Amygdala (tissue), 56 donors: ENCODE results near the gene KLF13.

Source experiments
- DNase-seq, 56 donors: peaks; one replicate each; lab custom pipeline; 2025; lab: John Stamatoyannopoulos, UW

The KLF13 gene

GRCh38 chr15:31392761-31393401, 66.2 kb downstream of the KLF13 start:
- DNase-seq = no peak

DNA sequence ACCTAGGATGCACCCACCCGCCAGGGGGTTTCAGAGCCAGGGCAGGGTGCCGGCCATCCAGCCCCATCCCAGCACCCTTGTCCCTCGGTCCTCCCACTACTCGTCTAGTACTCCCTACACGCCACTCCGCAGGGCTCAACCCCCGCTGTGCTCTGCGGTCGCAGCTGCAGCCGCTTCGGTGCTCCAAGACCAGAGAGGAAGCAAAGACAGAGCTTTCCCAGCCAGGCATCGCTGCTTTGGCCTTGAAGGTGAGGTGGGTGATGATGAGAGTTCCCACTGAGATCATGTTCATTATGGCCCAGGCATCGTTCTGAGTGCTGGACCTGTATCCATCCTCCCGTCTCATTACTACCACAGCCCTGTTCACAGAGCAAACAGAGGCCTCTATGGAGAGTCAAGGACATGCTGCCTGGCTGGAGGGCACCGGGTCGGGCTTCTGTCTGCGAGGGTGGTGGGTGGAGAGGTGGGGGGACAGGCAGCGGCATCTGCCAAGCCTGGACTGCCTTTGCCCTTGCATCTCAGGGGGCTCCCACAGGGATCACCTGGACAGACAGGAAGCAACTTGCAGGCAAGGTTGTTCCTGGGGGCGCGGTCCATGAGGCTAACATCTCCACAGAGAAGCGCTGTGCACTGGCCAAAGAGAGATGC, 66.9 kb downstream of the KLF13 start:
- no peak for DNase-seq

GRCh38 chr15:31396881-31397560, 70.4 kb downstream of the KLF13 start:
- DNase-seq = peak in 17 of 56 donors; percentile 19 to 72 (median 33)

GRCh38 chr15:31397851-31398661, 71.4 kb downstream of the KLF13 start:
- no peak for DNase-seq

DNA sequence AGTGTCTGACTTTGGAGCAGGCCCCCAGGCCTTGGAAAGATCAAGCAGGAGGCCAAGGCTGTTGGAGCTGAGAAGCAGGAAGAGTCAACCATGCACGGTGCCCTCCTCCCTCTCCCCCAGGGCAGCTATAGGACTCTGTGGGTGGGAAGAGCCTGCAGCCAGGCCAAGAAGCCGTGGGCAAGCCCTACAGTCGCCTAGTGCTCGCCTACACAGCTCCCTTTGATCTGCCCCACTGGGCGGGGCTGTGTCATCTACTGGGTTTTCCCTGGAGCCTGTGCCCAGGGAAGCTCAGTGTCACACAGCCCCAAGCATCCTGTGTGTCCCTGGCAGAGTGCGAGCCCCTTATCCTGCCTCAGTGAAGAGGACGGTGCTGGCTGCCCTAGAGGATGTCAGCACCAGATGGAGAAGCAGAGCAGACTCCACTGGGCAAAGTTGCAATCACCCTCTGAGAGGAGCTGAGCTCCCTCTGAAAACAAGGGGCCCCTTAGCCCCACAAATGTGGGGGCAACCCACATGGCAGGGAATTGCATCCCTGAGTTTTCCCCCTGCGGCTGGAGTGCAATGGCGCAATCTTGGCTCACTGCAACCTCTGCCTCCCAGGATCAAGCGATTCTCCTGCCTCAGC, 72.2 kb downstream of the KLF13 start:
- no peak for DNase-seq

GRCh38 chr15:31399544-31400171, 73.0 kb downstream of the KLF13 start:
- no peak for DNase-seq

- no peak for DNase-seq
Observed at GRCh38 chr15:31400222-31400927, 73.7 kb downstream of the KLF13 start.

GRCh38 chr15:31401282-31401681, 74.6 kb downstream of the KLF13 start:
- no peak for DNase-seq

GRCh38 chr15:31402003-31402402, 75.4 kb downstream of the KLF13 start:
- DNase-seq = no peak

- no peak for DNase-seq
Observed at GRCh38 chr15:31402511-31403056, 75.9 kb downstream of the KLF13 start.

DNA sequence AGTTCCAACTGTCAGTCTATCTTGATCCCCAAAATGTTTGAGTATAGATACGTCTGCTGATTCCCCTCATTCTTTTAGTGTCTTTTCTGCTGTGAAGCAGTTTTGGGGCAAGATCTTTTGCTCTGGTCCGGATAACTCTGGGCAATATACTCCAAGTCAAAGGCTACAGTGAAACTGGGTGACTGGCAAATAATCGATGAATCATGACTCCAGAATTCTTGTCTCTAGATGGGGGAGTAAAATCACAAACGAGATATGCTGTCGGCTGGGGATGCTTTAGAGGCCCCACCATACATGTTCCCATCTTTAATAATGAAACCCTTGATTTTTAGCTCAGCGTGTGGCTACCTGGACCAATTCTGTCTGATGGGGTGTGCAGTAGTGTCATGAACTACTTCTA, 76.5 kb downstream of the KLF13 start:
- no peak for DNase-seq

GRCh38 chr15:31403606-31404005, 77.0 kb downstream of the KLF13 start:
- DNase-seq = no peak

DNA sequence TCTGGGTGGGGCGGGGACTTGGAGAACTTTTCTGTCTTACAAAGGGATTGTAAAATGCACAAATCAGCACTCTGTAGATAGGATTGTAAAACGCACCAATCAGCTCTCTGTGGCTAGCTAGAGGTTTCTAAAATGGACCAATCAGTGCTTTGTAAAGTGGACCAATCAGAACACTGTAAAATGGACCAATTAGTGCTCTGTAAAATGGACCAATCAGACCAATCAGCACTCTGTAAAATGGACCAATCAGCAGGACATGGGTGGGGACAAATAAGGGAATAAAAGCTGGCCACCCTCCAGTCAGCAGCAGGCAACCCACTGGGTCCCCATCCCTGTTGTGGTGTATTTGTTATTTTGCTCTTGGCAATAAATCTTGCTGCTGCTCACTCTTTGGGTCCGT, 77.7 kb downstream of the KLF13 start:
- DNase-seq = no peak

- no peak for DNase-seq
Observed at GRCh38 chr15:31405200-31405920, 78.7 kb downstream of the KLF13 start.

GRCh38 chr15:31407376-31407775, 80.7 kb downstream of the KLF13 start:
- no peak for DNase-seq

DNA sequence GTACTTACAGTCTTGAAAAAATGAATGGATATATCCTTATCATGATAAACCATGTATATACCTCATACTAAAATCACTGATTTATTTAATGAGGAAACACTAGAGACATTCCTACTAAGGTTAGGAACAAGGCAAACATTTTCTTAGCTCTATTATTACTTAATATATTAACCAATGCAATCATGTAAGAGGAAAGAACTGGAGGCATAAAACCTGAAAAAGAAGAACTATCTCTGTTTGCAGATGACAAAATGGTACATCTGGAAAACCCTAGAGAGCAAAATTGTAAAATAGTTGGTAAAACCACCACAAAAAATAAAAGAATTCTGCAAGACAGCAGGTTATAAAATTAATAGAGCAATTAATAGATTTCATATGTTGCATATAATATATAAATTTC, 81.2 kb downstream of the KLF13 start:
- DNase-seq = no peak

- DNase-seq = no peak
Observed at GRCh38 chr15:31408724-31409123, 82.1 kb downstream of the KLF13 start.

GRCh38 chr15:31409171-31409570, 82.5 kb downstream of the KLF13 start:
- DNase-seq = no peak

DNA sequence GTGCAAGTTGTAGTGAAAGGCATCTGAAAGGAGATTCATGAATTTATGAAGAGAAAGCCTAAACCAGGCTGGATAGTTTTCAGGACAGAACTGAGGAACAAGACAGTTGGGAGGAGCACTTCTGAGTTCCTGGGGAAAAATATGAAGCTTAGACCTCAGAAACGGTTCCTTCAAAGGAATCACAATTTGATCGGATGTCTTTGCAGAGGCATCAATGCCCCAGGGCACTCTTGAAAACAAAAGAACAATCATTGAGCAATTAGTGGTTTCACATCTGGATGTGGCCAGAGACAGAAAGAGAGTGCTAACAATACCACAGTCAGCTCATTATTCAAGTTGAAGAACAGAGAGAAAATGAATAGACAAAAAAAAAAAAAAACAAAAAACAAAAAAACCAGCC, 86.2 kb downstream of the KLF13 start:
- no peak for DNase-seq
